Psoas muscle (tissue), 8 donors: Measurements from ENCODE around the gene MAML3. TPM values are rescaled to one million over a fixed set of nuclear protein-coding genes. Genes with fewer than 3 reads are reported as not detected.

Experiments used
- ATAC-seq, 4 donors: fragments of 200-7000 bp; cut with Tn5 transposase; one replicate each; pipeline ENCODE4 v1.9.1; 2020; ENCODE audit warnings: moderate library complexity in 3 of 4, mild to moderate bottlenecking in 2 of 4
- DNase-seq, 2 donors: peaks; one replicate each; pipeline ENCODE4 v3.0.0-alpha.2; 2020
- H3K27ac ChIP-seq: fragments of 200-600 bp; one replicate; pipeline ENCODE4 v1.8.0; 2022
- H3K27me3 ChIP-seq, 3 donors: fragments of 200-600 bp in 1 of 3; one replicate each; pipeline versions ENCODE4 v1.6.1 to v1.8.0; 2013 to 2022; ENCODE audit warnings: low read length in 2 of 3, mild to moderate bottlenecking in 2 of 3, moderate library complexity in 1 of 3; ENCODE audit not compliant: insufficient read depth in 3 of 3
- H3K36me3 ChIP-seq, 2 donors: fragments of 200-600 bp in 1 of 2; one replicate each; pipeline versions ENCODE4 v1.6.1 to v1.8.0; 2013 to 2022; ENCODE audit warnings: low read depth in 1 of 2, mild to moderate bottlenecking in 1 of 2, moderate library complexity in 1 of 2; ENCODE audit not compliant: insufficient read depth in 1 of 2
- H3K4me1 ChIP-seq: fragments of 200-600 bp; one replicate; pipeline ENCODE4 v1.8.0; 2022
- H3K4me3 ChIP-seq: fragments of 200-600 bp; one replicate; pipeline ENCODE4 v1.8.0; 2022; ENCODE audit warnings: mild to moderate bottlenecking
- H3K9me3 ChIP-seq: fragments of 200-600 bp; one replicate; pipeline ENCODE4 v1.8.0; 2022
- WGBS, 3 donors: extraction: QIAGEN DNeasy Blood & Tissue Kit; methylation state at CpG; one replicate each; pipeline versions ENCODE4 v1.1.6 to v1.1.7; 2013; 5-methylcytosine and 5-hydroxymethylcytosine counted together
- intact Hi-C, 2 donors: fragments of 100-400 bp; cut with DNase I; formaldehyde crosslinking; loops; one replicate each; pipeline versions ENCODE4 v1.11.0 to v1.14.2; 2022
- polyA plus RNA-seq, 3 donors: library from polyadenylated mRNA; stranded (reverse); fragments of 200-250 nt; gene quantifications; one replicate each; pipeline ENCODE4 v1.2.3, GENCODE V29; 2013
- total RNA-seq, 4 donors: library from RNA; stranded (reverse); fragmentation: NEBNext Ultra II Directional in 2 of 4; extraction: Animal tissue kit (Norgen Biotek cat#: 25700) in 2 of 4; gene quantifications; one replicate each; pipeline versions ENCODE4 v1.2.1 to v1.2.4, GENCODE V29; 2021 to 2023
- TF ChIP-seq, protein P1 (sequence below): fragments of 200-600 bp; IDR thresholded peaks from one replicate; pipeline ENCODE4 v1.8.0; 2022; ENCODE audit warnings: antibody characterized with exemption
- donor health status: healthy with polysubstance abuse.
- donor health status: DM: no; HTN: no; CAD: no; lungs with moderate emphysema.
- donor health status: Bipolar disorder and iron deficiency.
- donor health status: healthy.
- donor health status: DM: yes; HTN: yes; CAD: no.
- donor health status: DM: no; HTN: no; CAD: no.
- donor health status: DM: no; HTN: no; CAD: no.
- donor health status: DM: yes; HTN: yes; CAD: no.

MAML3 gene
- total and polyA plus RNA-seq, 7 donors: 0.43 to 2.7 (median 0.74) TPM

DNA sequence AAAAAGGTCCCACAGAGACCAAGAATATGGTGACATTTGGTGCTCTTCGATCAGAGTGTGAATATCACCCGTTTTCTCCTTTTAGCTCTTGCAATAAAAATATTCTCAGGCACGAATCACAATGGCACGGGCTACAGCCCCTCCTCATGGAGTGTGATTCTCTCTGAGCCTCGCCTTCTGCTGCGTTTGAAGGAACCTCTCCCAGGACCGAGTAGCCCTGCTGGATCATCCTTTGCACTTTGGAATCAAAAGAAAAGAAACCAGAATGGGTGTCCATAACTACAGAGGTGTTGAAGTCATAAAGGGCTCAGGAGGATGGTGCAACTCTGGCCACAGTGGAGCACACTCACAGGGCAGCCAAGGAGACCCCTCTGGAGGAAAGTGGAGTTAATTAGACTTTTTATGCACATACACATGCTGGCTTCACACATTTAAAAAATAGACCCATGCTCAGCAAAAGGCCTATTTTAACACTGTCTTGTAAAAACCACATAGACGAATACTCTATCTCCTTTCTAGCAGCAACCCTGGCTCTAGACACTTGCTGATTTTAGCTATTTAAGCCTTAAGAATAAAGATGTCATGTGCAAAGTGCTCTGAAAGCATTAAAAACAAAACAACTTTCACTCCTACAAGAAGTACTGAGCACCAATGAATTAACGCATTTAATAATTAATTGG, 19.1 kb downstream of the MAML3 start:
- intact Hi-C loops: no loop called here
- DNase-seq (no peak), ATAC-seq (no peak)
- 83 to 89% (median 88%) methylated on average over 9 of the region's 9 CpGs for WGBS, 3 donors
- no peaks in the 10 kb centered on the region for H3K4me1 ChIP-seq
- H3K36me3 ChIP-seq: no peaks in the 10 kb centered on the region
- TF ChIP-seq, protein P1, sequence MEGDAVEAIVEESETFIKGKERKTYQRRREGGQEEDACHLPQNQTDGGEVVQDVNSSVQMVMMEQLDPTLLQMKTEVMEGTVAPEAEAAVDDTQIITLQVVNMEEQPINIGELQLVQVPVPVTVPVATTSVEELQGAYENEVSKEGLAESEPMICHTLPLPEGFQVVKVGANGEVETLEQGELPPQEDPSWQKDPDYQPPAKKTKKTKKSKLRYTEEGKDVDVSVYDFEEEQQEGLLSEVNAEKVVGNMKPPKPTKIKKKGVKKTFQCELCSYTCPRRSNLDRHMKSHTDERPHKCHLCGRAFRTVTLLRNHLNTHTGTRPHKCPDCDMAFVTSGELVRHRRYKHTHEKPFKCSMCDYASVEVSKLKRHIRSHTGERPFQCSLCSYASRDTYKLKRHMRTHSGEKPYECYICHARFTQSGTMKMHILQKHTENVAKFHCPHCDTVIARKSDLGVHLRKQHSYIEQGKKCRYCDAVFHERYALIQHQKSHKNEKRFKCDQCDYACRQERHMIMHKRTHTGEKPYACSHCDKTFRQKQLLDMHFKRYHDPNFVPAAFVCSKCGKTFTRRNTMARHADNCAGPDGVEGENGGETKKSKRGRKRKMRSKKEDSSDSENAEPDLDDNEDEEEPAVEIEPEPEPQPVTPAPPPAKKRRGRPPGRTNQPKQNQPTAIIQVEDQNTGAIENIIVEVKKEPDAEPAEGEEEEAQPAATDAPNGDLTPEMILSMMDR: no peak
- H3K9me3 ChIP-seq: no peaks in the 10 kb centered on the region
- no peak overlapping the region for H3K27ac ChIP-seq
- H3K4me3 ChIP-seq: no peak overlapping the region
- H3K27me3 ChIP-seq: no peaks in the 10 kb centered on the region

- TF ChIP-seq, protein P1: no peak
- H3K9me3 ChIP-seq: no peaks in the 10 kb centered on the region
- WGBS, 3 donors: 91 to 96% (median 94%) methylated on average over 3 of the region's 3 CpGs
- H3K27me3 ChIP-seq: no peaks in the 10 kb centered on the region
- no peaks in the 10 kb centered on the region for H3K36me3 ChIP-seq
- no peak overlapping the region for H3K4me3 ChIP-seq
- DNase-seq (no peak), ATAC-seq (no peak)
- H3K27ac ChIP-seq: no peak overlapping the region
- no peaks in the 10 kb centered on the region for H3K4me1 ChIP-seq
- intact Hi-C loops: no loop called here
Measured at GRCh38 chr4:140133576-140133975, 20.4 kb downstream of the MAML3 start.

DNA sequence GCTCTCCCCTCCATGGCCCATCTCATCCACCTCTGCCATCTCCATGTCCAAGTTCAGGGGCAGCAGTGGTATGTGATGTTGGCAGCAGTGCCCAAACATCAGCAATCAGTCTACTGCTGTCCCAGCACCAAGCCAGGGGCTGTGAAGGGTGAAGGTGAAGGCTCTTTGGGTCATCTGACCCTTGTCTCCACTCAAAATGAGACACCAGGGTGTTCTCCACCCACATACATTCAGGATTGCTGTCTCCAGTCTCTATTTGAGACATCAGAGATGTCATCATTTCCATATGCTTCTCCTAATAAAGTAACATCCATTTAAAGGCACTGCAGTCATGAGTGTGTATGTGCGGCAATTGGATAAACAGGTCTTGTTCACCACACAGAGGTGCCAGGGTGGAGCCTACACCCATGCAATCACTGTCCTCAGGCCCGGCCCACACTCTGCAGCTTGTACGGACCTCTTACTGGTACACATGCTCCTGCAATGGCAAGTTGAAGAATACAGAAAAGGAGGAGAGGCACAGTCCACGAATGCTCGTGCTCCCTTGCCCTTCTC, 22.2 kb downstream of the MAML3 start:
- Histone ChIP-seq H3K9me3 (no peaks in the 10 kb centered on the region), H3K36me3 (no peaks in the 10 kb centered on the region), H3K4me3 (no peak overlapping the region), H3K4me1 (no peaks in the 10 kb centered on the region), H3K27me3 (no peaks in the 10 kb centered on the region), H3K27ac (no peak overlapping the region)
- ATAC-seq (no peak), DNase-seq (no peak)
- TF ChIP-seq, protein P1: no peak
- 89 to 95% (median 92%) methylated on average over 5 of the region's 5 CpGs for WGBS, 3 donors
- intact Hi-C loops: no loop called here

- no peaks in the 10 kb centered on the region for H3K27me3 ChIP-seq
- no peaks in the 10 kb centered on the region for H3K36me3 ChIP-seq
- DNase-seq (no peak), ATAC-seq (no peak)
- WGBS, 3 donors: 88 to 100% (median 93%) methylated on average over 2 of the region's 2 CpGs
- TF ChIP-seq, protein P1: no peak
- no peak overlapping the region for H3K4me3 ChIP-seq
- H3K9me3 ChIP-seq: no peaks in the 10 kb centered on the region
- H3K4me1 ChIP-seq: no peaks in the 10 kb centered on the region
- intact Hi-C loops: no loop called here
- no peak overlapping the region for H3K27ac ChIP-seq
Measured at GRCh38 chr4:140130677-140131076, 23.3 kb downstream of the MAML3 start.

DNA sequence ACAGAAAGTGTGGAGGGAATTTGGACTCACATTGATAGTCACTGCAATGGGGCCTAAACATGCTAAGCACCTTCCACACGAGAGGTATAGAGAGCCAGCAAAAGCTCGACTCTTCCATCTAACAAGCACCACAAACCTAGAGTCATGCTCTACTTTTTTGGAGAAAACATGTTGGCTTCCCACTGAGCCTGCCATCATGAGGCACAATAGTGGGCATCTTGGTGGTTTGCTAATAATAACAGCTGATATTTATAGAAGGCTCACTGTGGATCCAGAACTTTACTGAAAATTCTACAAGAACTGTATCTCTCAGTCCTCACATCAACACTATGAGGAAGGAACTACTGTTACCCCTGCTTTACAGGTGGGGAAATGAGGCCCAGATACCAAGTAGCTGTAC, 26.6 kb downstream of the MAML3 start:
- H3K9me3 ChIP-seq: no peaks in the 10 kb centered on the region
- no peak overlapping the region for H3K4me3 ChIP-seq
- no peak overlapping the region for H3K27ac ChIP-seq
- WGBS, 3 donors: 86 to 93% (median 91%) methylated on average over 2 of the region's 2 CpGs
- TF ChIP-seq, protein P1: no peak
- no peaks in the 10 kb centered on the region for H3K27me3 ChIP-seq
- intact Hi-C loops: no loop called here
- no peak for ATAC-seq
- no peaks in the 10 kb centered on the region for H3K36me3 ChIP-seq
- no peaks in the 10 kb centered on the region for H3K4me1 ChIP-seq
- DNase-seq: no peak
